HepG2 (cell line): Measurements from ENCODE around the gene TRIM7. TPM values are rescaled to one million over a fixed set of nuclear protein-coding genes. Genes with fewer than 3 reads are reported as not detected.

Experiments
- FOXC1 ChIP-seq: sonication (generic); formaldehyde crosslinking; IDR thresholded peaks from 2 replicates; pipeline ENCODE4 v1.8.0; 2022; ENCODE audit warnings: mild to moderate bottlenecking, missing genetic modification reagents, borderline replicate concordance
- FOXJ3 ChIP-seq: sonication (generic); formaldehyde crosslinking; IDR thresholded peaks from 2 replicates; pipeline ENCODE4 v1.4.0; 2020; ENCODE audit warnings: missing genetic modification reagents, mild to moderate bottlenecking, borderline replicate concordance
- PLRG1 ChIP-seq: fragments of 450-650 bp; conservative IDR thresholded peaks from 2 replicates; pipeline ENCODE4 v1.6.1; 2016
- THRA ChIP-seq: sonication (generic); formaldehyde crosslinking; IDR thresholded peaks from 2 replicates; pipeline ENCODE4 v1.4.0; 2020; ENCODE audit warnings: missing genetic modification reagents, borderline replicate concordance
- ZBTB40 ChIP-seq, 2 experiments: fragments of 450-650 bp in 1 of 2; sonication (generic) in 1 of 2; formaldehyde crosslinking in 1 of 2; IDR thresholded peaks; 2 replicates each; pipeline versions ENCODE4 v1.6.1 to v1.8.0; 2016 to 2022; ENCODE audit warnings: antibody characterized with exemption in 1 of 2, mild to moderate bottlenecking in 1 of 2, missing genetic modification reagents in 1 of 2
- ZNF30 ChIP-seq: sonication (generic); formaldehyde crosslinking; IDR thresholded peaks from 2 replicates; pipeline ENCODE4 v1.5.0; 2020; ENCODE audit warnings: mild to moderate bottlenecking, missing genetic modification reagents
- ZNF318 ChIP-seq: sonication (generic); formaldehyde crosslinking; IDR thresholded peaks from 2 replicates; pipeline ENCODE4 v1.4.0; 2020; ENCODE audit warnings: mild to moderate bottlenecking, missing genetic modification reagents
- polyA plus RNA-seq, 8 experiments: library from polyadenylated mRNA; depleted of rRNA in 3 of 8; stranded (reverse) in 7 of 8; unstranded in 1 of 8; fragments of >200 nt; fragmentation: Illumina TruSeq in 4 of 8; extraction: Trizol in 4 of 8; gene quantifications; 2 replicates each; pipeline versions ENCODE4 v1.2.1 to v1.2.3, GENCODE V29; 2011 to 2016; ENCODE audit warnings: low read depth in 4 of 8, missing spikeins in 1 of 8, mixed read lengths in 1 of 8; ENCODE audit not compliant: insufficient read depth in 1 of 8
- total RNA-seq, 5 experiments: library from RNA; depleted of rRNA; stranded (reverse); fragments of >200 nt; fragmentation: Illumina TruSeq; extraction: Trizol; gene quantifications; 2 replicates each; pipeline ENCODE4 v1.2.3, GENCODE V29; 2016; ENCODE audit warnings: low read depth in 1 of 5

Gene TRIM7
- total and polyA plus RNA-seq, 2 of the 13 experiments (the other 11 are each of a cell fraction or from before 2014, with no cell fraction given), result 0.13 TPM; not detected in 1

GRCh38 chr5:181246276-181247049, 41.5 kb upstream of the TRIM7 start (continued):
- no peak for TF ChIP-seq ZBTB40 (IDR thresholded peaks at IDR 0.05)
- no peak for TF ChIP-seq ZBTB40 (CRISPR knock-in tag; IDR thresholded peaks at IDR 0.05)
- no peak for TF ChIP-seq PLRG1
- TF ChIP-seq FOXJ3 (CRISPR knock-in tag), result no peak; the same call in 1 of the 2 replicates
- no peak for TF ChIP-seq ZNF318
- peak; percentile 19; the same call in 1 of the 2 replicates for TF ChIP-seq THRA (CRISPR knock-in tag)
- peak; percentile 79; the same call in 1 of the 2 replicates for TF ChIP-seq ZNF30 (CRISPR knock-in tag)
- TF ChIP-seq FOXC1 (CRISPR knock-in tag), result 0 out of 2 replicates have a peak, but pooled peaks have one; percentile 16
